B cell (primary cell): Measurements from ENCODE around the gene FCER2. TPM values are rescaled to one million over a fixed set of nuclear protein-coding genes. Genes with fewer than 3 reads are reported as not detected.

Experiments used
- ATAC-seq: fragments of 200-7000 bp; cut with Tn5 transposase; one replicate; pipeline ENCODE4 v1.10.0; 2021; ENCODE audit warnings: low read depth, mild to moderate bottlenecking, moderate number of reproducible peaks, moderate library complexity
- CTCF ChIA-PET: fragments of 350-600 bp; sonication (Branson Sonifier 250); formaldehyde crosslinking; loops from one replicate; lab custom pipeline; 2021; ENCODE audit warnings: antibody characterized with exemption, inconsistent platforms; lab: Charles Lee
- POLR2A ChIA-PET: fragments of 350-600 bp; sonication (Branson Sonifier 250); formaldehyde crosslinking; loops from one replicate; lab custom pipeline; 2021; ENCODE audit warnings: antibody characterized with exemption; lab: Charles Lee
- DNase-seq: peaks from one replicate; pipeline ENCODE4 v3.0.0; 2013
- H2AFZ ChIP-seq: 2 replicates; pipeline ENCODE4 v1.6.1; 2012; ENCODE audit warnings: mild to moderate bottlenecking, low read depth, low read length; ENCODE audit not compliant: insufficient read depth, poor library complexity, severe bottlenecking
- H3K27ac ChIP-seq, 2 donors: 1 replicate in 1 of 2; 2 replicates in 1 of 2; pipeline ENCODE4 v1.5.1; 2012 to 2013; ENCODE audit warnings: low read length in 2 of 2, mild to moderate bottlenecking in 2 of 2, moderate library complexity in 1 of 2
- H3K27me3 ChIP-seq, 4 experiments: fragments of 200-600 bp in 1 of 4; sonication (generic) in 1 of 4; replicated peaks in 1 of 4; 1 replicate in 2 of 4; 2 replicates in 2 of 4; pipeline versions ENCODE4 v1.6.1 to v1.7.0; 2013 to 2016; ENCODE audit warnings: low read length in 3 of 4, mild to moderate bottlenecking in 2 of 4, mixed read lengths in 1 of 4, moderate library complexity in 1 of 4; ENCODE audit not compliant: insufficient read depth in 4 of 4, control insufficient read depth in 3 of 4; ENCODE audit errors: control extremely low read depth in 1 of 4
- H3K36me3 ChIP-seq, 2 experiments: replicated peaks in 1 of 2; 1 replicate in 1 of 2; 2 replicates in 1 of 2; pipeline versions ENCODE4 v1.6.1 to v1.7.1; 2013; ENCODE audit warnings: low read length in 1 of 2; ENCODE audit not compliant: insufficient read depth in 2 of 2, control insufficient read depth in 1 of 2; ENCODE audit errors: control extremely low read depth in 1 of 2, extremely low read depth in 1 of 2
- H3K4me1 ChIP-seq, 2 donors: fragments of 200-600 bp in 1 of 2; sonication (generic) in 1 of 2; 1 replicate in 1 of 2; 2 replicates in 1 of 2; pipeline versions ENCODE4 v1.5.1 to v1.6.1; 2013 to 2017; ENCODE audit warnings: low read length in 2 of 2; ENCODE audit not compliant: control insufficient read depth in 2 of 2, insufficient read depth in 2 of 2
- H3K4me2 ChIP-seq: replicated peaks from 2 replicates; pipeline ENCODE3; 2012; ENCODE audit warnings: mild to moderate bottlenecking, low read depth, low read length; ENCODE audit not compliant: poor library complexity, severe bottlenecking
- H3K4me3 ChIP-seq, 5 experiments: fragments of 200-600 bp in 1 of 5; sonication (generic) in 1 of 5; 1 replicate in 3 of 5; 2 replicates in 2 of 5; pipeline versions ENCODE4 v1.5.1 to v1.7.0; 2011 to 2016; ENCODE audit warnings: low read length in 4 of 5, mild to moderate bottlenecking in 4 of 5, low read depth in 2 of 5, control low read depth in 1 of 5, moderate library complexity in 1 of 5; ENCODE audit not compliant: insufficient read depth in 1 of 5; ENCODE audit errors: control extremely low read depth in 1 of 5, extremely low read depth in 1 of 5
- H3K79me2 ChIP-seq: fragments of 200-600 bp; sonication (generic); one replicate; pipeline ENCODE4 v1.6.0; 2016; ENCODE audit warnings: low read length; ENCODE audit not compliant: control insufficient read depth, insufficient read depth
- H3K9ac ChIP-seq: fragments of 200-600 bp; sonication (generic); 2 replicates; pipeline ENCODE4 v1.6.1; 2017; ENCODE audit warnings: mild to moderate bottlenecking, low read length, moderate library complexity
- H3K9me3 ChIP-seq, 3 donors: one replicate each; pipeline versions ENCODE4 v1.6.1 to v1.7.1; 2013; ENCODE audit warnings: low read length in 2 of 3; ENCODE audit not compliant: control insufficient read depth in 2 of 3, insufficient read depth in 1 of 3; ENCODE audit errors: control extremely low read depth in 1 of 3
- H4K20me1 ChIP-seq: 2 replicates; pipeline ENCODE4 v1.6.0; 2012; ENCODE audit warnings: mild to moderate bottlenecking, low read length; ENCODE audit not compliant: insufficient read depth, control insufficient read depth, poor library complexity, severe bottlenecking
- H3K27ac Mint-ChIP-seq: one replicate; pipeline ENCODE4 v1.8.0; 2021; ENCODE audit warnings: mixed read lengths
- H3K27me3 Mint-ChIP-seq: one replicate; pipeline ENCODE4 v1.8.0; 2021; ENCODE audit warnings: mixed read lengths
- H3K4me1 Mint-ChIP-seq: one replicate; pipeline ENCODE4 v1.8.0; 2021; ENCODE audit warnings: mixed read lengths
- H3K4me3 Mint-ChIP-seq: one replicate; pipeline ENCODE4 v1.8.0; 2021; ENCODE audit warnings: mixed read lengths
- H3K9me3 Mint-ChIP-seq: one replicate; pipeline ENCODE4 v1.8.0; 2022; ENCODE audit warnings: mixed read lengths; ENCODE audit not compliant: insufficient read depth
- CTCF ChIP-seq: fragments of 200-600 bp; IDR thresholded peaks from one replicate; pipeline ENCODE4 v1.8.0; 2022; ENCODE audit warnings: antibody characterized with exemption, mild to moderate bottlenecking
- EZH2 ChIP-seq: IDR thresholded peaks from 2 replicates; pipeline ENCODE4 v1.6.1; 2012; ENCODE audit warnings: borderline replicate concordance, low read depth, mild to moderate bottlenecking, moderate library complexity, low read length; ENCODE audit not compliant: insufficient read depth, poor library complexity, severe bottlenecking
- WGBS: methylation state at CpG from one replicate; pipeline ENCODE4 v1.1.5; 2013; ENCODE audit warnings: missing lambda C conversion rate; ENCODE audit not compliant: insufficient coverage; 5-methylcytosine and 5-hydroxymethylcytosine counted together
- intact Hi-C: fragments of 100-400 bp; cut with micrococcal nuclease; formaldehyde crosslinking; loops from one replicate; pipeline ENCODE4 v1.10.0; 2022
- polyA plus RNA-seq: library from polyadenylated mRNA; depleted of rRNA; stranded (reverse); fragments of >200 nt; gene quantifications from 2 replicates; pipeline ENCODE4 v1.2.3, GENCODE V29; 2012
- total RNA-seq, 2 donors: library from RNA; stranded (reverse); fragments of 120-200 nt in 1 of 2; gene quantifications; 1 replicate in 1 of 2; 2 replicates in 1 of 2; pipeline versions ENCODE4 v1.2.3 to v1.2.4, GENCODE V29; 2013 to 2022

FCER2 gene
- total and polyA plus RNA-seq, 2 donors (not counting 1 experiment from before 2014, with no cell fraction given): 17.1 to 419 TPM

- Histone ChIP-seq H3K27ac (no peak overlapping the region), H3K4me3 (no peak overlapping the region), H2AFZ (no peak overlapping the region), H3K27me3 (no peaks in the 10 kb centered on the region), H4K20me1 (no peaks in the 10 kb centered on the region), H3K79me2 (no peaks in the 10 kb centered on the region), H3K9me3 (no peaks in the 10 kb centered on the region), H3K9ac (no peak overlapping the region), H3K4me1 (peaks cover 3 to 7% of the 10 kb centered on the region in 2 donors), H3K36me3 (no peaks in the 10 kb centered on the region), H3K4me2 (no peak overlapping the region)
- intact Hi-C loops: no loop called here
- 93% methylated on average over 11 of the region's 11 CpGs for WGBS
- POLR2A ChIA-PET: no interaction called here
- peaks cover 12% of the 10 kb centered on the region for H3K27me3 Mint-ChIP-seq
- ATAC-seq (no peak), DNase-seq (no peak)
- H3K9me3 Mint-ChIP-seq: no peaks in the 10 kb centered on the region
- no peak overlapping the region for H3K27ac Mint-ChIP-seq
- H3K4me3 Mint-ChIP-seq: no peak overlapping the region
- CTCF ChIA-PET: no interaction called here
- no peak for TF ChIP-seq EZH2
- no peak for TF ChIP-seq CTCF
- H3K4me1 Mint-ChIP-seq: peaks cover 18% of the 10 kb centered on the region
Observed at GRCh38 chr19:7737215-7737614, 35.3 kb upstream of the FCER2 start.

DNA sequence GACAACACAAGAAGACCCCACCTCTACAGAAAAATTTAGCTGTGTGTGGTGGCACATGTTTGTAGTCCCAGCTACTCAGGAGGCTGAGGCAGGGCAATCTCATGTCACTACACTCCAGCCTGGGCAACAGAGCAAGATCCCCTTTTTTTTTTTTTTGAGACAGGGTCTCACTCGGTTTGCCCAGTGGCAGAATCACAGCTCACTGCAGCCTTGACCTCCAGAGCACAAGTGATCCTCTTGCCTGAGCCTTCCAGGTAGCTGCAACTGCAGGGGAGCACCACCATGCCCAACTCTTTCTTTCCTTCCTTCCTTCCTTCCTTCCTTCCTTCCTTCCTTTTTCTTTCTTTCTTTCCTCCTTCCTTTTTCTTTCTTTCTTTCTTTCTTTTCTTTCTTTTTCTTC lies 34.2 kb upstream of the FCER2 start:
- TF ChIP-seq CTCF (no peak), EZH2 (no peak)
- H3K9me3 Mint-ChIP-seq: no peaks in the 10 kb centered on the region
- no peak overlapping the region for H3K4me3 Mint-ChIP-seq
- Histone ChIP-seq H4K20me1 (no peaks in the 10 kb centered on the region), H3K9ac (no peak overlapping the region), H3K36me3 (no peaks in the 10 kb centered on the region), H2AFZ (no peak overlapping the region), H3K79me2 (no peaks in the 10 kb centered on the region), H3K4me3 (no peak overlapping the region), H3K27ac (no peak overlapping the region), H3K4me2 (no peak overlapping the region), H3K27me3 (peaks cover 0 to 3% (median 2%) of the 10 kb centered on the region in 4 experiments), H3K4me1 (peaks cover 3 to 9% of the 10 kb centered on the region in 2 donors), H3K9me3 (peaks cover 0 to 3% (median 0%) of the 10 kb centered on the region in 3 donors)
- 91% methylated on average over 1 of the region's 1 CpG for WGBS
- CTCF ChIA-PET: interaction anchor here (1.2 kb wide), 1 partner anchor 55 kb away, joined by 3 read pairs; the partner anchor contains the start of gene TRAPPC5
- no peak for ATAC-seq
- intact Hi-C loops: no loop called here
- H3K27me3 Mint-ChIP-seq: peaks cover 12% of the 10 kb centered on the region
- POLR2A ChIA-PET: no interaction called here
- no peak overlapping the region for H3K27ac Mint-ChIP-seq
- H3K4me1 Mint-ChIP-seq: peaks cover 19% of the 10 kb centered on the region
- DNase-seq: no peak
